HL-60 (cell line): Measurements from ENCODE around the gene BMP2.

Experiments
- DNase-seq, 2 experiments: peaks; one replicate each; pipeline ENCODE4 v3.0.0-alpha.2; 2010 to 2020; ENCODE audit warnings: low read depth in 1 of 2, low spot score in 1 of 2
- H3K27ac ChIP-seq: fragments of 250-450 bp; sonication (Bioruptor Pico); replicated peaks from 2 replicates; pipeline ENCODE4 v1.5.1; 2020; ENCODE audit warnings: mild to moderate bottlenecking, moderate library complexity
- H3K27me3 ChIP-seq: fragments of 250-450 bp; sonication (Bioruptor Pico); 2 replicates; pipeline ENCODE4 v1.5.1; 2021; ENCODE audit warnings: mild to moderate bottlenecking, moderate library complexity; ENCODE audit not compliant: insufficient read depth, poor library complexity, severe bottlenecking
- H3K4me3 ChIP-seq: replicated peaks from 2 replicates; pipeline ENCODE4 v1.5.1; 2011; ENCODE audit warnings: mild to moderate bottlenecking, control low read depth, low read length; ENCODE audit not compliant: insufficient read depth
- CTCF ChIP-seq: IDR thresholded peaks from one replicate; pipeline ENCODE4 v1.5.1; 2011; ENCODE audit warnings: low read length, control low read depth, inconsistent platforms; ENCODE audit not compliant: insufficient read depth
- GABPA ChIP-seq: IDR thresholded peaks from 2 replicates; pipeline ENCODE4 v1.6.1; 2012; ENCODE audit warnings: low read depth
- POLR2AphosphoS5 ChIP-seq: IDR thresholded peaks from 2 replicates; pipeline ENCODE4 v1.6.1; 2012; ENCODE audit warnings: low read depth
- SPI1 ChIP-seq: IDR thresholded peaks from 2 replicates; pipeline ENCODE4 v1.6.1; 2012; ENCODE audit warnings: low read depth, mild to moderate bottlenecking, borderline replicate concordance
- TF ChIP-seq, protein P1 (sequence below): IDR thresholded peaks from 2 replicates; pipeline ENCODE4 v1.6.1; 2012; ENCODE audit warnings: low read depth; ENCODE audit not compliant: insufficient replicate concordance

The BMP2 gene

DNA sequence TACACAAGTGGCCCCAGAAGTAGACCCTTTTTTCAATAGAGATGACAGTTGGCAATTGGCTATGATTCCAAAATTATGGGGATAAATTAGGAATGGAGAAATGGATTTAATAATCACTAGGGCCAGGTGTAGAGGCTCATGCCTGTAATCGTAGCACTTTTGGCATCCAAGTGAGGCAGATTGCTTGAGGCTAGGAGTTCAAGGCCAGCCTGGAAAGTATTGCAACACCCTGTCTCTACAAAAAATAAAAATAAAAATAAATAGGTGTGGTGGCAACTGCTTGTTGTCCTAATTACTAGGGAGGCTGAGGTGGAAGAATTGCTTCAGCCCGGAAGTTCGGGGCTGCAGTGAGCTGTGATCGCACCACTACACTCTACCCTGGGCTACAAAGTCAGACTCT lies 60.0 kb downstream of the BMP2 start:
- Histone ChIP-seq H3K27me3 (no peaks in the 10 kb centered on the region), H3K27ac (no peak overlapping the region)
- TF ChIP-seq GABPA = no peak
- TF ChIP-seq, protein P1, sequence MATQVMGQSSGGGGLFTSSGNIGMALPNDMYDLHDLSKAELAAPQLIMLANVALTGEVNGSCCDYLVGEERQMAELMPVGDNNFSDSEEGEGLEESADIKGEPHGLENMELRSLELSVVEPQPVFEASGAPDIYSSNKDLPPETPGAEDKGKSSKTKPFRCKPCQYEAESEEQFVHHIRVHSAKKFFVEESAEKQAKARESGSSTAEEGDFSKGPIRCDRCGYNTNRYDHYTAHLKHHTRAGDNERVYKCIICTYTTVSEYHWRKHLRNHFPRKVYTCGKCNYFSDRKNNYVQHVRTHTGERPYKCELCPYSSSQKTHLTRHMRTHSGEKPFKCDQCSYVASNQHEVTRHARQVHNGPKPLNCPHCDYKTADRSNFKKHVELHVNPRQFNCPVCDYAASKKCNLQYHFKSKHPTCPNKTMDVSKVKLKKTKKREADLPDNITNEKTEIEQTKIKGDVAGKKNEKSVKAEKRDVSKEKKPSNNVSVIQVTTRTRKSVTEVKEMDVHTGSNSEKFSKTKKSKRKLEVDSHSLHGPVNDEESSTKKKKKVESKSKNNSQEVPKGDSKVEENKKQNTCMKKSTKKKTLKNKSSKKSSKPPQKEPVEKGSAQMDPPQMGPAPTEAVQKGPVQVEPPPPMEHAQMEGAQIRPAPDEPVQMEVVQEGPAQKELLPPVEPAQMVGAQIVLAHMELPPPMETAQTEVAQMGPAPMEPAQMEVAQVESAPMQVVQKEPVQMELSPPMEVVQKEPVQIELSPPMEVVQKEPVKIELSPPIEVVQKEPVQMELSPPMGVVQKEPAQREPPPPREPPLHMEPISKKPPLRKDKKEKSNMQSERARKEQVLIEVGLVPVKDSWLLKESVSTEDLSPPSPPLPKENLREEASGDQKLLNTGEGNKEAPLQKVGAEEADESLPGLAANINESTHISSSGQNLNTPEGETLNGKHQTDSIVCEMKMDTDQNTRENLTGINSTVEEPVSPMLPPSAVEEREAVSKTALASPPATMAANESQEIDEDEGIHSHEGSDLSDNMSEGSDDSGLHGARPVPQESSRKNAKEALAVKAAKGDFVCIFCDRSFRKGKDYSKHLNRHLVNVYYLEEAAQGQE = no peak
- no peak for TF ChIP-seq CTCF
- TF ChIP-seq SPI1 = no peak
- no peak for TF ChIP-seq POLR2AphosphoS5

DNA sequence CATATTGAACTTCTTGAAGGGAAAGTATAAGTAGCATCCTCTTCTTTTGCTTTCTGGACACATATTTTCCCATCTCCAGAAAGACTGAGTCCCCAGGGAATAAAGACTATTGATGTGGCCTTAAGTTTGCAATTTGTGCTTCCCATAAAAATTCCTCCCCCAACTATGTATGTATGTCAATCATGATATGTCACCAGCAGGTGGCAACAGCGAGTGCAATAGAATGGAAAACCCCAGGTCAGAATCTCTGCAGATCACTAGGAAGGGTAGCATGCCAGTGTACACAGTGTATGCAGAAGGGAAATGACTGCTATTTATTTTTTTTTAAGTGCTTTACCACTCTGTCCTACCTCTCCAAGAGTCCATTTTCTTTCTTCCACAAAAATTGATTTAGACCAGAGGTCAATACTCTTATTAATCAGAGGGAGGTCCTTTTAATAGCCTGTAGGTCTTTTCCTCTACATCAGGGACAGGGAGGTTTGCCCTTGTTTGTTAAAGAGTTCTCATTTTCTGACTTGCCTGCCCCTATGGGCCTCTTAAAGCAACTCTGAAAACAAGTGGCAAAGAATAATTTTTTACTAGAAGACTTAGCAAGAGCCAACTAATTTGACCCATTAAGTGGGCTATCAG lies 61.4 kb downstream of the BMP2 start:
- peak; percentile 0 to 45 for DNase-seq
- no peaks in the 10 kb centered on the region for H3K27me3 ChIP-seq
- H3K27ac ChIP-seq = no peak overlapping the region
- H3K4me3 ChIP-seq = no peak overlapping the region
- TF ChIP-seq CTCF (peak; percentile 41), POLR2AphosphoS5 (no peak), GABPA (no peak), SPI1 (no peak)
- TF ChIP-seq, protein P1 = no peak

More for the DNA sequence above, 60.0 kb downstream of the BMP2 start:
- no peak overlapping the region for H3K4me3 ChIP-seq
- no peak for DNase-seq

GRCh38 chr20:6829510-6830116 lies 62.1 kb downstream of the BMP2 start:
- no peak for DNase-seq

More at GRCh38 chr20:6829510-6830116, 62.1 kb downstream of the BMP2 start:
- Histone ChIP-seq H3K27me3 (no peaks in the 10 kb centered on the region), H3K4me3 (no peak overlapping the region), H3K27ac (no peak overlapping the region)
- TF ChIP-seq CTCF (no peak), POLR2AphosphoS5 (no peak), SPI1 (no peak), GABPA (no peak)
- TF ChIP-seq, protein P1 = no peak
